Measurements from ENCODE around the gene ABTB2.

The ABTB2 gene

DNA sequence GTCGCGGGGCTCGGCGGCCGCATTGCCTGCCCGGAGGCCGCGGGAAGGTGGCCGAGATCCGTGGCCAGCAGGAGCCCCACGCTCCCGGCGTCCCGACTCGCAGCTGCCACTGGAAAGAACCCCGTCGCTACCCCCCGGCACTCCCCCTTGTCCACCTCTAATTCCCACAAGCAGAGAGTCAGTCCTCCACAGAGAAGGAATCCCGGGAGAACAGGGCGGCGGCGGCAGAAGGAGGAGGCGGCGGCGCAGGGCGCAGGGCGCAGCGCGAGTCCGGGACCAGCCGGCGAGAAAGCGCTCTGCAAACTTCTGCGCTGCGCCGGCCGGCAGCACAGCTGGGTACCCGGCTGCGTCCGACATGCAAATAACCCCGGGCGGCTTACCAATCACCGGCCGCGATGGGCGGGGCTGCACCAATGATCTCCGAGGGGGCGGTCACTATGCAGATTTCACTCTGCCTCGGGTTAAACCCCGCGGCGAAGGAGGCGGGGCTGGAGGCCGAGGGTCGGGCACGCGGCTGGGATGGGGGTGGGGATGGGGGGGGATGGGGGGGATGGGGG lies at the start of gene ABTB2:
TSS of gene ABTB2 (minus strand) at position 310 of the 557 bp plus-strand sequence.
- peak; percentile 95 for DNase-seq (ENCODE audit: extremely low spot score)
- ChIA-PET POLR2A (interaction anchor here (0.7 to 3.2 kb wide), 6 partner anchors 9 to 187 kb away, joined by 3 to 14 read pairs (median 4); no protein-coding TSS in a partner anchor), CTCF (interaction anchor here (2.0 to 3.9 kb wide), 2 partner anchors 183 to 549 kb away, joined by 5 to 26 read pairs; no protein-coding TSS in a partner anchor)
- TF ChIP-seq HDGF (IDR thresholded peaks at IDR 0.05; ENCODE audit: borderline replicate concordance) (no peak), L3MBTL2 (conservative IDR thresholded peaks at IDR 0.05) (no peak; the same call in none of the 2 replicates), FOXA1 (IDR thresholded peaks at IDR 0.05) (no peak), ARNT (IDR thresholded peaks at IDR 0.05) (no peak), ZNF384 (IDR thresholded peaks at IDR 0.05) (no peak), SP1 (IDR thresholded peaks at IDR 0.05) (no peak), ELF4 (IDR thresholded peaks at IDR 0.05) (no peak)

DNA sequence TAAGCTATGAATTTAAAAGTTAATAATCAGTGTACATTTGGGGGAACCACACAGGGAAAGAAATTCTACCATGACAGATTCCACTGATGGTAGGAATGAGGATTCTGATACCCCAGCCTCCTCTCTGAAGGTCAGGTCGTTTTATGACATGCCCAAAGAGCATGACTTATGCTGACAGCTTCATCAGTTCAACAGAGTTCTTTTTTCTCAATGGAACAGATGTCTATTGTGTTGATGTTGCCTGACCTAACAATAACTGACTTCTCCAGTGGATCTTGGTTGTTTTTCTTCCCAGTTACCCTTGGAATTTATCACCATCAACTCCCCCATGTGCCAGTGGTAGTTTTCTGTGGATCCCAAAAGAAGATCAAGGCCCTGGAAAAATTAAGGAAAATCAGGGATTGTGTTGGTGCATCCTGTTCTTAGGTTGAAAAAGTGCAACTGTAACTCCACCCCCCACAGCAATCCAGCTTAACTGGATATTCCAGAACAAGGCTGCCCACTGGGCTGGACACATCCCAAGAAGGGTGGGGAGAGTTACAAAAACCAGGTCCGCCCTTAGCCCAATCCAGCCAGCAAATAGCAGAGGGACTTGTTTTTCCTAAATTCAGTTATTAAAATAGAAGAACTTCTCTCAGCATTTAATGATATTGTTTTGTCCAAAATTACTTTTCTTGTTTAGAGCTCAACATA lies 49.5 kb upstream of the ABTB2 start:
- POLR2A ChIA-PET: no interaction called here
- no peak for DNase-seq (ENCODE audit: extremely low spot score)
- TF ChIP-seq ELF4 (IDR thresholded peaks at IDR 0.05) (no peak), BHLHE40 (IDR thresholded peaks at IDR 0.05; ENCODE audit: borderline replicate concordance) (no peak), ARNT (IDR thresholded peaks at IDR 0.05) (no peak), L3MBTL2 (conservative IDR thresholded peaks at IDR 0.05) (no peak), LEF1 (IDR thresholded peaks at IDR 0.05; ENCODE audit: borderline replicate concordance) (no peak), NFRKB (IDR thresholded peaks at IDR 0.05) (no peak), FOXK2 (IDR thresholded peaks at IDR 0.05) (no peak), FOXM1 (IDR thresholded peaks at IDR 0.05; ENCODE audit: borderline replicate concordance) (no peak)
- TF ChIP-seq, protein P1, sequence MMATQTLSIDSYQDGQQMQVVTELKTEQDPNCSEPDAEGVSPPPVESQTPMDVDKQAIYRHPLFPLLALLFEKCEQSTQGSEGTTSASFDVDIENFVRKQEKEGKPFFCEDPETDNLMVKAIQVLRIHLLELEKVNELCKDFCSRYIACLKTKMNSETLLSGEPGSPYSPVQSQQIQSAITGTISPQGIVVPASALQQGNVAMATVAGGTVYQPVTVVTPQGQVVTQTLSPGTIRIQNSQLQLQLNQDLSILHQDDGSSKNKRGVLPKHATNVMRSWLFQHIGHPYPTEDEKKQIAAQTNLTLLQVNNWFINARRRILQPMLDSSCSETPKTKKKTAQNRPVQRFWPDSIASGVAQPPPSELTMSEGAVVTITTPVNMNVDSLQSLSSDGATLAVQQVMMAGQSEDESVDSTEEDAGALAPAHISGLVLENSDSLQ (IDR thresholded peaks at IDR 0.05): no peak
- CTCF ChIA-PET: no interaction called here

DNA sequence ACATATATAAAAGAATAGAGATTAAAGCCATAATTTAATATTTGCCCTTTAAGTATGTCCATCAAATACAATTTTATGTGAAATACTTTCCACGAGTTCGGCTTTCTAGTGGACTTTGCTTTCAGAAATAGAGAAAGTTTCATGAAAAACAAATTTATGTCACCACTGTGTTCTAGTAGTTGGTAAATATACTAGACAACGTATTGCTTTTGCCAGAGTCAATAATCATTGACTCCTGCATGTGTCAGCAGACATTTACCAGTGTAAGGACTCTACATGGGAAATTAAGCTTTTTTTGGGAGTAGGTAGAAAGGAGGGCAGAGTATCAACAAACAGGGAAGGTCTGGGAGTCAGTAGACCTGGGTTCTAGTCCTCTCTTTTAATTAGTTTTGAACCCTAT lies 48.6 kb upstream of the ABTB2 start:
- ChIA-PET CTCF (no interaction called here), POLR2A (no interaction called here)
- TF ChIP-seq LEF1 (IDR thresholded peaks at IDR 0.05; ENCODE audit: borderline replicate concordance): no peak
- no peak for TF ChIP-seq L3MBTL2 (conservative IDR thresholded peaks at IDR 0.05)
- no peak for TF ChIP-seq SUZ12 (IDR thresholded peaks at IDR 0.05)
- TF ChIP-seq ARNT (IDR thresholded peaks at IDR 0.05): no peak
- TF ChIP-seq, protein P1 (IDR thresholded peaks at IDR 0.05): no peak
- no peak for TF ChIP-seq TARDBP (IDR thresholded peaks at IDR 0.05)
- no peak for TF ChIP-seq HDGF (IDR thresholded peaks at IDR 0.05; ENCODE audit: borderline replicate concordance)
- TF ChIP-seq FOXA1 (IDR thresholded peaks at IDR 0.05): no peak
- no peak for TF ChIP-seq BHLHE40 (IDR thresholded peaks at IDR 0.05; ENCODE audit: borderline replicate concordance)
- TF ChIP-seq CTBP1 (IDR thresholded peaks at IDR 0.05; ENCODE audit: borderline replicate concordance): no peak
- no peak for TF ChIP-seq NFRKB (IDR thresholded peaks at IDR 0.05)
- no peak for TF ChIP-seq FOXK2 (IDR thresholded peaks at IDR 0.05)
- no peak for TF ChIP-seq FOXM1 (IDR thresholded peaks at IDR 0.05; ENCODE audit: borderline replicate concordance)
- DNase-seq (ENCODE audit: extremely low spot score): no peak

DNA sequence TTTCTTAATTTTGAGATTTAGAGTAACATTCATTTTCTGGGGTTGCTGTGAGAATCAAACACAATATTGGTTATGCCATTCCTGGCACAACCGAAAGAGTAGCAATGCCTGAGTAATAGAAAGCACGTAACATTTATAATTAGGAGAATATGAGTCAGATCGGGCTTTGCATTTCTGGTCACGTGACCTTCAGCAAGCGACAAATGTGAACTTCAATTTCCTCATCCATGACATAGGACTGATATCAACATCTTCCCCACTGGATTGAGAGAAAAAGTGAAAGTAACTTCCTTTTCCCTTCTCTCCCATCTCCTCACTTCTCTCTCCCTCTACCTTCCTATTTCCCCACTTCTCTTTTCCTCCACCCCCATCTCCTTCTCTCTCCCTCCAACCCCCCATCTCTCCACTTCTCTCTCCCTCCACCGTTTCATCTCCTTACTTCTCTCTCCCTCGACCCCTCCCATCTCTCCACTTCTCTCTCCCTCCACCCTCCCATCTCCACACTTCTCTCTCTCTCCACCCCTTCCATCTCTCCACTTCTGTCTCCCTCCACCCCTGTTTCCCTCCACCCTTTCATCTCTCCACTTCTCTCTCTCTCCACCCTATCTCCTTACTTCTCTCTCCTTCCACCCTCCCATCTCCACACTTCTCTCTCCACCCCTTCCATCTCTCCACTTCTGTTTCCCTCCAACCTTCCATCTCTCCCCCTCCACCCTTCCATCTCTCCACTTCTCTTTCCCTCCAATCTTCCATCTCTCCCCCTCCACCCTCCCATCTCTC lies 47.5 kb upstream of the ABTB2 start:
- ChIA-PET CTCF (no interaction called here), POLR2A (no interaction called here)
- DNase-seq (ENCODE audit: extremely low spot score): no peak
- TF ChIP-seq FOXK2 (IDR thresholded peaks at IDR 0.05): no peak
- no peak for TF ChIP-seq SP1 (IDR thresholded peaks at IDR 0.05)
- no peak for TF ChIP-seq L3MBTL2 (conservative IDR thresholded peaks at IDR 0.05)
- no peak for TF ChIP-seq LEF1 (IDR thresholded peaks at IDR 0.05; ENCODE audit: borderline replicate concordance)
- no peak for TF ChIP-seq ZNF384 (IDR thresholded peaks at IDR 0.05)
- TF ChIP-seq SUZ12 (IDR thresholded peaks at IDR 0.05): no peak
- no peak for TF ChIP-seq FOXA1 (IDR thresholded peaks at IDR 0.05)
- TF ChIP-seq HDGF (IDR thresholded peaks at IDR 0.05; ENCODE audit: borderline replicate concordance): no peak
- TF ChIP-seq NFRKB (IDR thresholded peaks at IDR 0.05): no peak
- no peak for TF ChIP-seq CTBP1 (IDR thresholded peaks at IDR 0.05; ENCODE audit: borderline replicate concordance)
- TF ChIP-seq ARNT (IDR thresholded peaks at IDR 0.05): no peak
- TF ChIP-seq ELF4 (IDR thresholded peaks at IDR 0.05): no peak
- no peak for TF ChIP-seq FOXM1 (IDR thresholded peaks at IDR 0.05; ENCODE audit: borderline replicate concordance)
- no peak for TF ChIP-seq TARDBP (IDR thresholded peaks at IDR 0.05)

DNA sequence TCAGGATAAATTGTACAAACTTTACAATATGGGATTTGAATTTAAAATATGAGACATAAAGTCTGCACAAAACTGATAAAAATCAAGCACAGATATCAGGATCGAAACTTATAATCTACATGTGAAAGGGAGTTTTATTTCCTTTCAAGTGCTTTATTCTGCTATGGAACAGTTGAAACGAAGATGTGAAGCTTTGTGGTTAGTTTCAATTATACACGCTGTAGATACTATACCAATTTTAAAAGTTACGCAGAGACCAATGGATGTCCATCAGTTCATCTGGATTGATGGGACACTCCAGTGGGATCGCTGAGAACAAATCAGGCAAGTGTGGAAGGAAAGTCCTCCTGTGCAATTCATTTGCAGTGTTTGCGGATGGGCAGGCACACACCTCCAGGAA lies 46.5 kb upstream of the ABTB2 start:
- POLR2A ChIA-PET: no interaction called here
- CTCF ChIA-PET: no interaction called here
- TF ChIP-seq FOXA1 (IDR thresholded peaks at IDR 0.05) (no peak), ZNF384 (IDR thresholded peaks at IDR 0.05) (no peak), SP1 (IDR thresholded peaks at IDR 0.05) (no peak), FOXM1 (IDR thresholded peaks at IDR 0.05; ENCODE audit: borderline replicate concordance) (no peak), LEF1 (IDR thresholded peaks at IDR 0.05; ENCODE audit: borderline replicate concordance) (no peak), FOXK2 (IDR thresholded peaks at IDR 0.05) (no peak), SUZ12 (IDR thresholded peaks at IDR 0.05) (no peak), HDGF (IDR thresholded peaks at IDR 0.05; ENCODE audit: borderline replicate concordance) (no peak), ELF4 (IDR thresholded peaks at IDR 0.05) (no peak), ARNT (IDR thresholded peaks at IDR 0.05) (no peak), NFRKB (IDR thresholded peaks at IDR 0.05) (no peak)
- TF ChIP-seq, protein P1 (IDR thresholded peaks at IDR 0.05): no peak
- no peak for DNase-seq (ENCODE audit: extremely low spot score)

Data from HEK293T (cell line).